HL-60 (cell line): ENCODE measurements around the gene DNAJC12.

Source experiments
- DNase-seq, 2 experiments: peaks; one replicate each; pipeline ENCODE4 v3.0.0-alpha.2; 2010 to 2020; ENCODE audit warnings: low read depth in 1 of 2, low spot score in 1 of 2
- H3K27ac ChIP-seq: fragments of 250-450 bp; sonication (Bioruptor Pico); replicated peaks from 2 replicates; pipeline ENCODE4 v1.5.1; 2020; ENCODE audit warnings: mild to moderate bottlenecking, moderate library complexity
- H3K27me3 ChIP-seq: fragments of 250-450 bp; sonication (Bioruptor Pico); 2 replicates; pipeline ENCODE4 v1.5.1; 2021; ENCODE audit warnings: mild to moderate bottlenecking, moderate library complexity; ENCODE audit not compliant: insufficient read depth, poor library complexity, severe bottlenecking
- H3K4me3 ChIP-seq: replicated peaks from 2 replicates; pipeline ENCODE4 v1.5.1; 2011; ENCODE audit warnings: mild to moderate bottlenecking, control low read depth, low read length; ENCODE audit not compliant: insufficient read depth
- GABPA ChIP-seq: IDR thresholded peaks from 2 replicates; pipeline ENCODE4 v1.6.1; 2012; ENCODE audit warnings: low read depth
- POLR2AphosphoS5 ChIP-seq: IDR thresholded peaks from 2 replicates; pipeline ENCODE4 v1.6.1; 2012; ENCODE audit warnings: low read depth
- SPI1 ChIP-seq: IDR thresholded peaks from 2 replicates; pipeline ENCODE4 v1.6.1; 2012; ENCODE audit warnings: low read depth, mild to moderate bottlenecking, borderline replicate concordance
- TF ChIP-seq, protein P1 (sequence below): IDR thresholded peaks from one replicate; pipeline ENCODE4 v1.5.1; 2011; ENCODE audit warnings: low read length, control low read depth, inconsistent platforms; ENCODE audit not compliant: insufficient read depth
- TF ChIP-seq, protein P2 (sequence below): IDR thresholded peaks from 2 replicates; pipeline ENCODE4 v1.6.1; 2012; ENCODE audit warnings: low read depth; ENCODE audit not compliant: insufficient replicate concordance

DNAJC12 gene

DNA sequence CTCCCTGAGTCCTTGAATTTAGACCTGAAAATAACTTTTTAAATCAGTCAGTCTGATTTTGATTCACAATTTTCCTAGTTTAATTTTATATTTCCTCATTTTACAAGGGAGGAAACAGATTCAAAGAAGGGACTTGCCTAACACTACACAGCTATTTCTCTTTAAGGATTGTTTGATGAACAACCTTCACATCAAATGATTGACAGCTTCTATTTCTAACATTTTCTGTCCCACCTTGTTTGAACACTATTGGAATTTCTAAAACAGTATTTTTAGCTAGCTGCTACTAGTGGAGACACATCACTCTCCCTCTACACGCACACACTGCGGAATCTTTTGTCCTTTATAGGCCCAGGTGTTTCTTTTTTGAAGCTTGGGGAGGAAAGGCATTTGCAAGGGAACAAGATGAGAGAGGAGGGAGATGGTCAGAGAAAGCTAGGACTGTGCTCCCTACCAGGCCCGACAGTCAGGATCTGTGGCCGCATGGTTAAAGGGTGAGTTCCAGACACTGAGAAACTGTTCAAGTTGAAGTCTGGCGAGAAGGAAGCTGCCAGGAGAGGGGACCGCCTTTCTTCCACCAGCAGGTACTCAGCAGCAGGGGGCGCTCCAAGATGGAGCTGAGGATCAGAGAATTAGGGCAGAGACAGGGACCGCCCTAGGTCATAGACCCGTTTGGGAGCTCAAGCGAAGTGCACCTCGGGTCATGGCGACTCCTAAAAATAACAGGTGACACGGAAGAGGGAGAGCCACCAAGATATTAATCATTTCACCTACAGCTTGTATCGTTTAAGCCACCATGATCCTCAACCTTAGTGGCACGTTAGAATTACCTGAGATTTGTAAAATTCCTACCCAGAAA, 49.7 kb downstream of the DNAJC12 start:
- H3K4me3 ChIP-seq: no peak overlapping the region
- no peak overlapping the region for H3K27ac ChIP-seq
- H3K27me3 ChIP-seq: no peaks in the 10 kb centered on the region
- TF ChIP-seq, protein P1, sequence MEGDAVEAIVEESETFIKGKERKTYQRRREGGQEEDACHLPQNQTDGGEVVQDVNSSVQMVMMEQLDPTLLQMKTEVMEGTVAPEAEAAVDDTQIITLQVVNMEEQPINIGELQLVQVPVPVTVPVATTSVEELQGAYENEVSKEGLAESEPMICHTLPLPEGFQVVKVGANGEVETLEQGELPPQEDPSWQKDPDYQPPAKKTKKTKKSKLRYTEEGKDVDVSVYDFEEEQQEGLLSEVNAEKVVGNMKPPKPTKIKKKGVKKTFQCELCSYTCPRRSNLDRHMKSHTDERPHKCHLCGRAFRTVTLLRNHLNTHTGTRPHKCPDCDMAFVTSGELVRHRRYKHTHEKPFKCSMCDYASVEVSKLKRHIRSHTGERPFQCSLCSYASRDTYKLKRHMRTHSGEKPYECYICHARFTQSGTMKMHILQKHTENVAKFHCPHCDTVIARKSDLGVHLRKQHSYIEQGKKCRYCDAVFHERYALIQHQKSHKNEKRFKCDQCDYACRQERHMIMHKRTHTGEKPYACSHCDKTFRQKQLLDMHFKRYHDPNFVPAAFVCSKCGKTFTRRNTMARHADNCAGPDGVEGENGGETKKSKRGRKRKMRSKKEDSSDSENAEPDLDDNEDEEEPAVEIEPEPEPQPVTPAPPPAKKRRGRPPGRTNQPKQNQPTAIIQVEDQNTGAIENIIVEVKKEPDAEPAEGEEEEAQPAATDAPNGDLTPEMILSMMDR: peak; percentile 68
- TF ChIP-seq GABPA: no peak
- peak; percentile 55 to 80 for DNase-seq

DNA sequence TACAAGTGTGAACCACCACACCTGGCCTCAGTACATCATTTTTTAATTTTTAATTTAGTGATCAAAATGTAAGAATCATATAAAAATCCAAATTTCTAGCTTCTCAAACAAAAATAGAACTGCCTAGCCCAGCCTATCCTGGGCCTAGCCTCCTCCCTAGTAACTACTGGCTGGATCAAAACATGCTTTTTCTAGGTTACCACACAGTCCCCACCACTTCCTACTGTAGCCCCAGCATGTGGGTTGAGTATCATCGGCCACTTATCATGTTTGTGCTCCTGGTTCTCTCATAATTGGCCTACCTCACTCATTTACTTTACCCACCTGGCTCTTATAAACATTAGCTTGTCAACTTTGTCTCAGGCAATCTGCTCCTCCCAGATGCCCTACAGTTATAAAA, 52.9 kb downstream of the DNAJC12 start:
- Histone ChIP-seq H3K4me3 (no peak overlapping the region), H3K27me3 (no peaks in the 10 kb centered on the region), H3K27ac (no peak overlapping the region)
- no peak for DNase-seq
- TF ChIP-seq GABPA: no peak
- no peak for TF ChIP-seq POLR2AphosphoS5

DNA sequence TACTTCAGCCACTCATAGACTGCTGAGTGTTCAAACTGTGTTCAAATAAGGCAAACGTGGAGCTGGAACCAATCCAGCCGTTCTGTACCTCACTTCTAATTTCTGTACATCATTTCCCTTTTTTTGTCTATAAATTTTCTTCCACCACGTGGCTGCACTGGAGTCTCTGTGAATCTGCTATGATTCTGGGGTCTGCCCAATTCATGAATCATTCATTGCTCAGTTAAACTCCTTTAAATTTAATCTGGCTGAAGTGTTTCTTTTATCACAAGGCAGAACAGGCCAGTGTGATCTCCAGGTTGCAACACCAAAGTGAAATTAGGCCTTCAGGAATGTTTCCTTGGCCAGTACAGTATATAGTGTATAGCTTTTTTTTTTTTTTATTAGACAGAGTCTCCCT, 53.5 kb downstream of the DNAJC12 start:
- DNase-seq: peak in 1 of 2 experiments; percentile 10
- peak; percentile 19; the same call in 1 of the 2 replicates for TF ChIP-seq SPI1
- no peak for TF ChIP-seq GABPA
- H3K4me3 ChIP-seq: no peak overlapping the region
- H3K27ac ChIP-seq: no peak overlapping the region; the same call in 1 of the 2 replicates
- no peaks in the 10 kb centered on the region for H3K27me3 ChIP-seq

DNA sequence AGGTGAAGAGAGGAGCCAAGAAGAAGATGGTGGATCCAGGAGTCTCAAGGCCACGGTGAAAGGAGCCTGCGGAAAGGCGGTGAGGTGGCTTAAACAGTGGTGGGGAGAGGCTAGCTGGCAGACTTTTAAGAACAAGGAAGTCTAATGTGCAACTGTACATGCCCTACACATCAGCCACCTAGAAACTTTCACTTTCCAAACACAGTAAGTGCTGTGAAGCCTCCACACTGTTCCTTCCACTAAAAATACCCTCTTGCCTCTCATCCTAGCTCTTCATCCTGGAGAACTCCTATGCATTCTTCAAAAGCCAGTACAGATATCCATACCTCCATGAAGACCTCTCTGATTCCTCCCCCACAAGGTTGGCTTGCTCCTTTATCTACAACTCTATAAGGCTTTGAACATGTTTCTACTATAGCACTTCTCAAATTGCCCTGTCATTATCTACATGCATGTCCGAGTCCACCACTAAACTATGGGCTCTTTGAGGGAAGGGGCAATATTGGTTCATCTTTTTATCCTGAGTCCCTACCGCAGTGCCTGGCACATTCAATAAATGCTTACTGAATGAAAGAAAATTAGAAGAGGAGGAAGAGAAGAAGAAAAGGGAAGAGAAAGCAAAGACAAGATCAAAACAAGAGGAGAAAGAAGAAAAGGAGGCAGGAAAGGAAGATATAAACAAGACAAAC, 54.2 kb downstream of the DNAJC12 start:
- H3K27ac ChIP-seq: no peak overlapping the region; the same call in 1 of the 2 replicates

DNA sequence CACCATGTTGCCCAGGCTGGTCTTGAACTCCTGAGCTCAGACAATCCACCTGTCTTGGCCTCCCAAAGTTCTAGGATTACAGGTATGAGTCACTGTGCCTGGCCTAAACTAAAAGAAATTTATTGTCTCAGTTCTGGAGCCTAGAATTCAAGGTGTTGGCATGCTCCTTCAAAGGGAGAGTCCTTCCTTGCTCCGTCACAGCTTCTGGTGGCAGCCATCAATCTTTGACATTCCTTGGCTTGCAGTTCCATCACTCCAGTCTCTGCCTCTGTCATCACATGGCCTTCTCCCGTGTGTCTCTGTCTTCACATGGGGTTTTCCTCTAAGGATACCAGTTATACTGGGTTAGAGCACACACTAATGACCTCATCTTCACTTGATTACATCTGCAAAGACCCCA, 55.5 kb downstream of the DNAJC12 start:
- no peaks in the 10 kb centered on the region for H3K27me3 ChIP-seq
- no peak overlapping the region for H3K27ac ChIP-seq
- TF ChIP-seq, protein P1: no peak
- TF ChIP-seq GABPA: no peak
- TF ChIP-seq, protein P2, sequence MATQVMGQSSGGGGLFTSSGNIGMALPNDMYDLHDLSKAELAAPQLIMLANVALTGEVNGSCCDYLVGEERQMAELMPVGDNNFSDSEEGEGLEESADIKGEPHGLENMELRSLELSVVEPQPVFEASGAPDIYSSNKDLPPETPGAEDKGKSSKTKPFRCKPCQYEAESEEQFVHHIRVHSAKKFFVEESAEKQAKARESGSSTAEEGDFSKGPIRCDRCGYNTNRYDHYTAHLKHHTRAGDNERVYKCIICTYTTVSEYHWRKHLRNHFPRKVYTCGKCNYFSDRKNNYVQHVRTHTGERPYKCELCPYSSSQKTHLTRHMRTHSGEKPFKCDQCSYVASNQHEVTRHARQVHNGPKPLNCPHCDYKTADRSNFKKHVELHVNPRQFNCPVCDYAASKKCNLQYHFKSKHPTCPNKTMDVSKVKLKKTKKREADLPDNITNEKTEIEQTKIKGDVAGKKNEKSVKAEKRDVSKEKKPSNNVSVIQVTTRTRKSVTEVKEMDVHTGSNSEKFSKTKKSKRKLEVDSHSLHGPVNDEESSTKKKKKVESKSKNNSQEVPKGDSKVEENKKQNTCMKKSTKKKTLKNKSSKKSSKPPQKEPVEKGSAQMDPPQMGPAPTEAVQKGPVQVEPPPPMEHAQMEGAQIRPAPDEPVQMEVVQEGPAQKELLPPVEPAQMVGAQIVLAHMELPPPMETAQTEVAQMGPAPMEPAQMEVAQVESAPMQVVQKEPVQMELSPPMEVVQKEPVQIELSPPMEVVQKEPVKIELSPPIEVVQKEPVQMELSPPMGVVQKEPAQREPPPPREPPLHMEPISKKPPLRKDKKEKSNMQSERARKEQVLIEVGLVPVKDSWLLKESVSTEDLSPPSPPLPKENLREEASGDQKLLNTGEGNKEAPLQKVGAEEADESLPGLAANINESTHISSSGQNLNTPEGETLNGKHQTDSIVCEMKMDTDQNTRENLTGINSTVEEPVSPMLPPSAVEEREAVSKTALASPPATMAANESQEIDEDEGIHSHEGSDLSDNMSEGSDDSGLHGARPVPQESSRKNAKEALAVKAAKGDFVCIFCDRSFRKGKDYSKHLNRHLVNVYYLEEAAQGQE: no peak
- no peak for TF ChIP-seq POLR2AphosphoS5
- TF ChIP-seq SPI1: no peak
- DNase-seq: no peak
- H3K4me3 ChIP-seq: no peak overlapping the region

More for the DNA sequence above, 54.2 kb downstream of the DNAJC12 start:
- no peaks in the 10 kb centered on the region for H3K27me3 ChIP-seq
- no peak overlapping the region for H3K4me3 ChIP-seq
- no peak for DNase-seq
- TF ChIP-seq, protein P2: no peak
- no peak for TF ChIP-seq GABPA
- TF ChIP-seq, protein P1: no peak
- TF ChIP-seq POLR2AphosphoS5: no peak
- TF ChIP-seq SPI1: no peak
